HEK293 (cell line): ENCODE data around the gene CCDC175.

Source experiments
- ATF2 ChIP-seq: fragments of 450-650 bp; formaldehyde crosslinking; IDR thresholded peaks from 2 replicates; pipeline ENCODE4 v1.5.1; 2016; ENCODE audit warnings: missing biosample characterization, missing genetic modification characterization, low read depth
- GFI1B ChIP-seq: fragments of 450-650 bp; formaldehyde crosslinking; IDR thresholded peaks from 2 replicates; pipeline ENCODE4 v1.5.1; 2016; ENCODE audit warnings: missing biosample characterization, missing genetic modification characterization
- HOXD13 ChIP-seq: sonication (generic); formaldehyde crosslinking; IDR thresholded peaks from 2 replicates; pipeline ENCODE4 v1.8.0; 2022; ENCODE audit warnings: missing genetic modification reagents, borderline replicate concordance
- IKZF3 ChIP-seq: fragments of 450-650 bp; IDR thresholded peaks from 2 replicates; pipeline ENCODE4 v1.5.0; 2018; ENCODE audit warnings: missing biosample characterization, mild to moderate bottlenecking, missing genetic modification characterization, moderate library complexity
- KLF10 ChIP-seq: fragments of 450-650 bp; IDR thresholded peaks from 2 replicates; pipeline ENCODE4 v1.5.1; 2018; ENCODE audit warnings: missing biosample characterization, mild to moderate bottlenecking, missing genetic modification characterization
- KLF9 ChIP-seq: fragments of 450-650 bp; formaldehyde crosslinking; IDR thresholded peaks from 2 replicates; pipeline ENCODE4 v1.5.1; 2016; ENCODE audit warnings: missing biosample characterization, missing genetic modification characterization, low read depth
- MYNN ChIP-seq: fragments of 450-650 bp; formaldehyde crosslinking; IDR thresholded peaks from 2 replicates; pipeline ENCODE4 v1.5.1; 2016; ENCODE audit warnings: missing biosample characterization, missing genetic modification characterization, borderline replicate concordance
- MZF1 ChIP-seq: fragments of 450-650 bp; formaldehyde crosslinking; IDR thresholded peaks from 2 replicates; pipeline ENCODE4 v1.5.1; 2017; ENCODE audit warnings: missing biosample characterization, missing genetic modification characterization, borderline replicate concordance
- REST ChIP-seq: fragments of 450-650 bp; formaldehyde crosslinking; IDR thresholded peaks from 2 replicates; pipeline ENCODE4 v1.5.1; 2016; ENCODE audit warnings: missing biosample characterization, missing genetic modification characterization
- SCRT1 ChIP-seq: fragments of 450-650 bp; formaldehyde crosslinking; IDR thresholded peaks from 2 replicates; pipeline ENCODE4 v1.5.1; 2016; ENCODE audit warnings: missing biosample characterization, missing genetic modification characterization, borderline replicate concordance
- ZFP41 ChIP-seq: fragments of 450-650 bp; formaldehyde crosslinking; IDR thresholded peaks from 2 replicates; pipeline ENCODE4 v1.5.1; 2016; ENCODE audit warnings: missing biosample characterization, missing genetic modification characterization, borderline replicate concordance
- ZIC2 ChIP-seq: fragments of 450-650 bp; formaldehyde crosslinking; IDR thresholded peaks from 2 replicates; pipeline ENCODE4 v1.5.1; 2016; ENCODE audit warnings: missing biosample characterization, missing genetic modification characterization
- ZNF114 ChIP-seq: fragments of 450-650 bp; formaldehyde crosslinking; IDR thresholded peaks from 2 replicates; pipeline ENCODE4 v1.5.0; 2017; ENCODE audit warnings: missing biosample characterization, missing genetic modification characterization
- ZNF140 ChIP-seq: fragments of 450-650 bp; formaldehyde crosslinking; IDR thresholded peaks from 2 replicates; pipeline ENCODE4 v1.5.1; 2016; ENCODE audit warnings: missing biosample characterization, missing genetic modification characterization
- ZNF174 ChIP-seq: fragments of 450-650 bp; formaldehyde crosslinking; IDR thresholded peaks from 2 replicates; pipeline ENCODE4 v1.5.0; 2017; ENCODE audit warnings: missing biosample characterization, mild to moderate bottlenecking, missing genetic modification characterization
- ZNF211 ChIP-seq: fragments of 450-650 bp; formaldehyde crosslinking; IDR thresholded peaks from 2 replicates; pipeline ENCODE4 v1.5.1; 2016; ENCODE audit warnings: low read depth, missing biosample characterization, missing genetic modification characterization
- ZNF350 ChIP-seq: fragments of 450-650 bp; formaldehyde crosslinking; IDR thresholded peaks from 2 replicates; pipeline ENCODE4 v1.5.0; 2017; ENCODE audit warnings: missing biosample characterization, mild to moderate bottlenecking, missing genetic modification characterization
- ZNF354C ChIP-seq: fragments of 450-650 bp; formaldehyde crosslinking; IDR thresholded peaks from 2 replicates; pipeline ENCODE4 v1.5.1; 2016; ENCODE audit warnings: missing biosample characterization, missing genetic modification characterization, low read depth, borderline replicate concordance
- ZNF391 ChIP-seq: fragments of 450-650 bp; formaldehyde crosslinking; IDR thresholded peaks from 2 replicates; pipeline ENCODE4 v1.5.1; 2016; ENCODE audit warnings: low read depth, missing biosample characterization, missing genetic modification characterization, borderline replicate concordance
- ZNF433 ChIP-seq: fragments of 450-650 bp; formaldehyde crosslinking; IDR thresholded peaks from 2 replicates; pipeline ENCODE4 v1.5.1; 2016; ENCODE audit warnings: missing biosample characterization, missing genetic modification characterization, low read depth
- ZNF521 ChIP-seq: fragments of 450-650 bp; formaldehyde crosslinking; IDR thresholded peaks from 2 replicates; pipeline ENCODE4 v1.5.1; 2017; ENCODE audit warnings: missing biosample characterization, mild to moderate bottlenecking, missing genetic modification characterization
- ZNF560 ChIP-seq: fragments of 450-650 bp; formaldehyde crosslinking; IDR thresholded peaks from 2 replicates; pipeline ENCODE4 v1.5.1; 2017; ENCODE audit warnings: missing biosample characterization, missing genetic modification characterization, borderline replicate concordance
- ZNF623 ChIP-seq: fragments of 450-650 bp; formaldehyde crosslinking; IDR thresholded peaks from 2 replicates; pipeline ENCODE4 v1.5.1; 2016; ENCODE audit warnings: missing biosample characterization, missing genetic modification characterization
- ZNF639 ChIP-seq: fragments of 450-650 bp; formaldehyde crosslinking; IDR thresholded peaks from 2 replicates; pipeline ENCODE4 v1.5.1; 2016; ENCODE audit warnings: missing biosample characterization, missing genetic modification characterization
- ZNF747 ChIP-seq: fragments of 450-650 bp; formaldehyde crosslinking; IDR thresholded peaks from 2 replicates; pipeline ENCODE4 v1.5.1; 2016; ENCODE audit warnings: missing biosample characterization, missing genetic modification characterization
- ZNF776 ChIP-seq: fragments of 450-650 bp; formaldehyde crosslinking; IDR thresholded peaks from 2 replicates; pipeline ENCODE4 v1.5.0; 2017; ENCODE audit warnings: missing biosample characterization, missing genetic modification characterization, borderline replicate concordance
- ZNF785 ChIP-seq: fragments of 450-650 bp; formaldehyde crosslinking; IDR thresholded peaks from 2 replicates; pipeline ENCODE4 v1.5.1; 2016; ENCODE audit warnings: missing biosample characterization, missing genetic modification characterization
- ZNF843 ChIP-seq: fragments of 450-650 bp; formaldehyde crosslinking; IDR thresholded peaks from 2 replicates; pipeline ENCODE4 v1.5.1; 2016; ENCODE audit warnings: missing biosample characterization, missing genetic modification characterization
- ZSCAN16 ChIP-seq: fragments of 450-650 bp; formaldehyde crosslinking; IDR thresholded peaks from 2 replicates; pipeline ENCODE4 v1.5.1; 2016; ENCODE audit warnings: missing biosample characterization, missing genetic modification characterization
- ZSCAN23 ChIP-seq: fragments of 450-650 bp; formaldehyde crosslinking; IDR thresholded peaks from 2 replicates; pipeline ENCODE4 v1.5.1; 2016; ENCODE audit warnings: missing biosample characterization, missing genetic modification characterization
- TF ChIP-seq, protein P1 (sequence below): fragments of 450-650 bp; formaldehyde crosslinking; IDR thresholded peaks from 2 replicates; pipeline ENCODE4 v1.5.1; 2016; ENCODE audit warnings: missing biosample characterization, missing genetic modification characterization
- TF ChIP-seq, protein P2 (sequence below): fragments of 450-650 bp; formaldehyde crosslinking; IDR thresholded peaks from 2 replicates; pipeline ENCODE4 v1.5.1; 2017; ENCODE audit warnings: missing biosample characterization, mild to moderate bottlenecking, missing genetic modification characterization, moderate library complexity

The CCDC175 gene

DNA sequence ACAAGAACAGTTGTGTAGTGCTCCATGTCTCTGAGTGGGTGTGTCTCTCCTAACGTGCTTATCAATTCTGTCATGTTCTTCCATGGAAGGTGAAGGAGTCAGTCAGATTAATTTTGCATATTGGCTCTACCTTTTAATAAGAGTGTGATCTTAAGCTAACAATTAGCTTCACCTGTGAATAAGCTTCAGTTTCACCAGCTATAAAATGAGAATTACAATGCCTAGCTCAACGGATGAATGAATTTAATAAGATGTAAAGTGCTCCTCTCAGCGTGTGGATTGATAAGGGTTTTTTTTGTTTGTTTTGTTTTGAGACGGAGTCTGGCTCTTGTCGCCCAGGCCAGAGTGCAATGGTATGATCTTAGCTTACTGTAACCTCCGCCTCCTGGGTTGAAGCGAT, 32.7 kb downstream of the CCDC175 start (continued):
- TF ChIP-seq, protein P1, sequence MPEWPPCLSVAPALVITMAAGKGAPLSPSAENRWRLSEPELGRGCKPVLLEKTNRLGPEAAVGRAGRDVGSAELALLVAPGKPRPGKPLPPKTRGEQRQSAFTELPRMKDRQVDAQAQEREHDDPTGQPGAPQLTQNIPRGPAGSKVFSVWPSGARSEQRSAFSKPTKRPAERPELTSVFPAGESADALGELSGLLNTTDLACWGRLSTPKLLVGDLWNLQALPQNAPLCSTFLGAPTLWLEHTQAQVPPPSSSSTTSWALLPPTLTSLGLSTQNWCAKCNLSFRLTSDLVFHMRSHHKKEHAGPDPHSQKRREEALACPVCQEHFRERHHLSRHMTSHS (tag by site-specific recombination): peak; percentile 72; the same call in 1 of the 2 replicates
- TF ChIP-seq ZSCAN23 (tag by site-specific recombination): no peak
- TF ChIP-seq ZNF785 (tag by site-specific recombination): no peak
- TF ChIP-seq SCRT1 (tag by site-specific recombination): peak; percentile 85
- TF ChIP-seq ZNF114 (tag by site-specific recombination): no peak
- TF ChIP-seq ZNF433 (tag by site-specific recombination): no peak
- no peak for TF ChIP-seq ATF2 (tag by site-specific recombination)
- no peak for TF ChIP-seq ZNF350
- no peak for TF ChIP-seq ZSCAN16 (tag by site-specific recombination)
- TF ChIP-seq ZNF623 (tag by site-specific recombination): no peak
- TF ChIP-seq ZNF354C (tag by site-specific recombination): no peak
- no peak for TF ChIP-seq MZF1 (tag by site-specific recombination)
- no peak for TF ChIP-seq ZNF391 (tag by site-specific recombination)
- TF ChIP-seq ZNF560 (tag by site-specific recombination): no peak
- no peak for TF ChIP-seq ZNF174 (tag by site-specific recombination)
- TF ChIP-seq, protein P2, sequence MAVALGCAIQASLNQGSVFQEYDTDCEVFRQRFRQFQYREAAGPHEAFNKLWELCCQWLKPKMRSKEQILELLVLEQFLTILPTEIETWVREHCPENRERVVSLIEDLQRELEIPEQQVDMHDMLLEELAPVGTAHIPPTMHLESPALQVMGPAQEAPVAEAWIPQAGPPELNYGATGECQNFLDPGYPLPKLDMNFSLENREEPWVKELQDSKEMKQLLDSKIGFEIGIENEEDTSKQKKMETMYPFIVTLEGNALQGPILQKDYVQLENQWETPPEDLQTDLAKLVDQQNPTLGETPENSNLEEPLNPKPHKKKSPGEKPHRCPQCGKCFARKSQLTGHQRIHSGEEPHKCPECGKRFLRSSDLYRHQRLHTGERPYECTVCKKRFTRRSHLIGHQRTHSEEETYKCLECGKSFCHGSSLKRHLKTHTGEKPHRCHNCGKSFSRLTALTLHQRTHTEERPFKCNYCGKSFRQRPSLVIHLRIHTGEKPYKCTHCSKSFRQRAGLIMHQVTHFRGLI: no peak
- no peak for TF ChIP-seq ZNF747 (tag by site-specific recombination)
- no peak for TF ChIP-seq ZNF211 (tag by site-specific recombination)
- no peak for TF ChIP-seq ZNF140
- TF ChIP-seq KLF10: peak; percentile 80
- TF ChIP-seq MYNN: no peak
- TF ChIP-seq REST: no peak
- TF ChIP-seq ZIC2 (tag by site-specific recombination): peak; percentile 86
- TF ChIP-seq ZNF521: no peak
- TF ChIP-seq ZNF843 (tag by site-specific recombination): peak; percentile 97
- TF ChIP-seq HOXD13 (CRISPR knock-in tag): peak; percentile 90
- TF ChIP-seq ZNF776 (tag by site-specific recombination): no peak
- no peak for TF ChIP-seq ZFP41 (tag by site-specific recombination)
- peak; percentile 69 for TF ChIP-seq KLF9 (tag by site-specific recombination)
- TF ChIP-seq ZNF639 (tag by site-specific recombination): no peak
- TF ChIP-seq IKZF3 (tag by site-specific recombination): peak; percentile 42; the same call in 1 of the 2 replicates
- no peak; the same call in 1 of the 2 replicates for TF ChIP-seq GFI1B (tag by site-specific recombination)
